ENCODE measurements around the gene ZNF148. TPM values are rescaled to one million over a fixed set of nuclear protein-coding genes. Genes with fewer than 3 reads are reported as not detected.

The ZNF148 gene
- polyA plus RNA-seq, 2 of the 4 experiments (the other 2 are of a cell fraction) = 9.9 to 26.5 TPM

- TF ChIP-seq PHF8 (IDR thresholded peaks at IDR 0.05; ENCODE audit: borderline replicate concordance, low read depth) (no peak), HEYL (CRISPR knock-in tag; IDR thresholded peaks at IDR 0.05) (no peak), HES2 (IDR thresholded peaks at IDR 0.05) (no peak), NR3C1 (IDR thresholded peaks at IDR 0.05) (no peak)
Measured at GRCh38 chr3:125359700-125360099, 15.4 kb downstream of the ZNF148 start (continued).

GRCh38 chr3:125358923-125359322 is 16.2 kb downstream of the ZNF148 start:
- TF ChIP-seq HOXA7 (CRISPR knock-in tag; IDR thresholded peaks at IDR 0.05) (no peak), NR3C1 (IDR thresholded peaks at IDR 0.05) (no peak), POLR2AphosphoS2 (conservative IDR thresholded peaks at IDR 0.05; ENCODE audit: low read length) (no peak), FOSB (CRISPR knock-in tag; IDR thresholded peaks at IDR 0.05) (no peak), HOXB13 (CRISPR knock-in tag; IDR thresholded peaks at IDR 0.05; ENCODE audit: low read depth) (no peak), NFE2L2 (conservative IDR thresholded peaks at IDR 0.05; ENCODE audit: low read length) (no peak), TP53 (CRISPR knock-in tag; IDR thresholded peaks at IDR 0.05) (no peak), RARB (CRISPR knock-in tag; IDR thresholded peaks at IDR 0.05) (no peak), RAD21 (conservative IDR thresholded peaks at IDR 0.05 in 1 of 2, IDR thresholded peaks at IDR 0.05 in 1 of 2) (no peak), EP300 (IDR thresholded peaks at IDR 0.05) (no peak), EHMT2 (IDR thresholded peaks at IDR 0.05; ENCODE audit: low read depth) (no peak), ZSCAN20 (CRISPR knock-in tag; IDR thresholded peaks at IDR 0.05) (no peak), NPAS2 (CRISPR knock-in tag; IDR thresholded peaks at IDR 0.05; ENCODE audit: borderline replicate concordance) (no peak), HMGXB4 (CRISPR knock-in tag; IDR thresholded peaks at IDR 0.05; ENCODE audit: borderline replicate concordance) (no peak), PHF8 (IDR thresholded peaks at IDR 0.05; ENCODE audit: borderline replicate concordance, low read depth) (no peak), ZC3H11A (IDR thresholded peaks at IDR 0.05) (no peak), MAFK (IDR thresholded peaks at IDR 0.05; ENCODE audit: partially characterized antibody) (no peak)
- no peak for DNase-seq (ENCODE audit: low read depth in 1 of 2, low spot score in 1 of 2)
- no peak overlapping the region for H3K4me2 ChIP-seq
- H3K4me3 ChIP-seq = no peak overlapping the region
- no peak for ATAC-seq
- ChIA-PET CTCF (no interaction called here), POLR2A (no interaction called here)
- H3K4me1 ChIP-seq = peaks cover 5% of the 10 kb centered on the region; the same call in 2 of the 3 replicates
- no peak for FAIRE-seq
- no peak overlapping the region for H3K27ac ChIP-seq
- H3K9me3 ChIP-seq = no peaks in the 10 kb centered on the region

GRCh38 chr3:125357837-125358236 is 17.3 kb downstream of the ZNF148 start:
- Histone ChIP-seq H3K4me3 (peak overlapping the region; percentile 66), H3K4me2 (peak overlapping the region; percentile 76), H3K9me3 (no peaks in the 10 kb centered on the region), H3K27ac (peak overlapping the region; percentile 74 to 91; a peak in 5 of 6 replicates), H3K4me1 (peaks cover 5% of the 10 kb centered on the region; the same call in 2 of the 3 replicates)
- ChIA-PET CTCF (no interaction called here), POLR2A (interaction anchor here (0.5 kb wide), 1 partner anchor 196 kb away, joined by 5 read pairs; no protein-coding TSS in a partner anchor)
- FAIRE-seq (no peak), ATAC-seq (no peak), DNase-seq (ENCODE audit: low read depth in 1 of 2, low spot score in 1 of 2) (no peak)
- WGBS (ENCODE audit: missing lambda C conversion rate) = 89% methylated on average over 11 of the region's 11 CpGs
- TF ChIP-seq SMC3 (IDR thresholded peaks at IDR 0.05) = no peak
- TF ChIP-seq HOXB5 (CRISPR knock-in tag; IDR thresholded peaks at IDR 0.05) = no peak
- TF ChIP-seq RCOR1 (IDR thresholded peaks at IDR 0.05; ENCODE audit: low read depth, low read length) = no peak
- no peak for TF ChIP-seq HOXB13 (CRISPR knock-in tag; IDR thresholded peaks at IDR 0.05; ENCODE audit: low read depth)
- no peak for TF ChIP-seq JUN (IDR thresholded peaks at IDR 0.05)
- TF ChIP-seq CEBPB (IDR thresholded peaks at IDR 0.05) = no peak
- no peak for TF ChIP-seq MAX (IDR thresholded peaks at IDR 0.05)
- TF ChIP-seq CTCF (IDR thresholded peaks at IDR 0.05) = no peak
- no peak for TF ChIP-seq EHF (CRISPR knock-in tag; IDR thresholded peaks at IDR 0.05)
- no peak for TF ChIP-seq HES2 (IDR thresholded peaks at IDR 0.05)
- TF ChIP-seq HDAC2 (IDR thresholded peaks at IDR 0.05) = no peak
- no peak for TF ChIP-seq REST (IDR thresholded peaks at IDR 0.05)
- no peak for TF ChIP-seq CBX8 (IDR thresholded peaks at IDR 0.05)
- no peak for TF ChIP-seq ESRRA (IDR thresholded peaks at IDR 0.05; ENCODE audit: borderline replicate concordance, low read length)
- TF ChIP-seq FOSB (CRISPR knock-in tag; IDR thresholded peaks at IDR 0.05) = no peak
